Hematopoietic multipotent progenitor cell treated with erythropoietin and hydrocortisone succinate and interleukin-3 and kit ligand, for 17 days (in vitro differentiated cells): ENCODE data around the gene C1GALT1C1L.
"Not testable (repeated sequence)": the region's sequence is repeated elsewhere in the genome, so short reads cannot be mapped to it uniquely, and the experiment has no call there.

Source experiments
- DNase-seq: peaks from one replicate; pipeline ENCODE4 v3.0.0-alpha.2; 2015; ENCODE audit warnings: low spot score

C1GALT1C1L gene

GRCh38 chr2:43653506-43653905 is 22.7 kb downstream of the C1GALT1C1L start:
- no peak for DNase-seq

DNA sequence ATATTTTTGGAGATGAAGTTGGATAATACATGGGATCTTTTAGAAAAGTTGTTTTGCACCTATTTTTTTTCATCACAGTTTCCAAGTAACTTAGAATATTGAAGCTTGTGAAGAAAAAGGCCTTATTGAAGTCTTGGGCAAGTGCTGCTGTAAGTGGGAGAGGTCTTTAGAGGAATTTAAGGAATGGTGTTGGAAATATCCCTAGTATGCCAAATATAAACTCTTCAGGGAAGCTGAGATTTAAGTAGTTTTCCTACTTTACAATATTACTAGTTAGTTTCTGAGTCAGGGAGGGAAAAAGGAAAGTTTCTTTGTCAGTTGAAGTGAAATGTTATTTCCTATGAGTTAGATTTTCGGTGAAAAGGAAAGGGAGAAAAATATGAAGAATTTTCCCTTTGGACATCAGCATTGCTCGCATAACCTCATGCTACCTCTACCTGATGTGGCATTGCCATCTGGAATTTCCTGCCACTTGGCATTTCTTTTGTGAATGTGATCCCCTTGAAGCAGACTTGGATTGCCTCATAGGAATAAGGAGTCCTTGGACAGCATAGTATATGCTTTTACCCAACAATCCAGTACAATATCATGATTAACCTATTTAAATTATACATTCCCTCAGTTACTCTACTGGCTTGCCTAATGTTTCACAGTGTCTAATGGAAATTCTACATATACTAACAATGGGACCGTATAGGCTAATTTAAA is 27.1 kb downstream of the C1GALT1C1L start:
- DNase-seq = no peak

- DNase-seq = no peak
These were observed 32.5 kb downstream of the C1GALT1C1L start for GRCh38 chr2:43643680-43644079.

GRCh38 chr2:43642363-43642762 is 33.9 kb downstream of the C1GALT1C1L start:
- no peak for DNase-seq

DNA sequence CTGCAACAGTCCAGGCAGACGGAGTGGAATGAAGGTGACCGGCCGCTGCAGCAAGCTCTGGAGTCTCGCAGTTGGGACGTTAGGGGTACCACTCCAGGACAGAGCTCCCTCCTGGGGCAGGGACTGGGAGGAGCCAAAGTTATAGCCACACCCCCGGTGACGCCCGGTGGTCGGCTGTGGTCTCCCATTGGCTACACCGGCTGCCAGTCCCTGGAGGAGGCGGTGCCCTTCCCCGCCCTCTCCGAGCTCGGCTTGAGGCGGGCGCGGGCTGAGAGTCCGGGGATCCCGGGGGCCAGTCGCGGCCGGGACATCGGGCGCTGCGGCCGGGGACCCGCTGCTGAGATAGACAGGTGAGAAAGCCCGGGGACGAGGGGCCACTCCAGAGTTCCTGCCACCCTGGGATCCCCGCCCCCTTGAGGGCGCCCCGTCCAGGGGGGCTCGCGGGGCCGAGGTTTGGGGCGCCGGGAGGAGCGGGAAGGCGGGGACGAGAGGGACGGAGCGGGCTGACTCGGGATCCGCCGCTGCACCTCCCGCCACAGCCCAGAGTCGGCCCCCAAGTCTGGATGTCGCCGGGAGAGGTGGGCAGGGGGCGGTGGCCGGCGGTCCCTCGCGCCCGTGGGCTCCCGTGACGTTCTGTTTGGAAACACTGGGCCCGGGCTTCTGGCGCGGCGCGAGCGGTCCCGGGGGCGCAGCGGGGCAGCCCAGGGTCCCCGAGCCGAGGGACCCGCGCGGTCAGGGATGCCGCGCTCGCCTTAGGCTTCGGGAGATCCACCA is 39.0 kb downstream of the C1GALT1C1L start, which contains the start of gene PLEKHH2:
PLEKHH2 (plus strand) TSS at position 231 of the 774 bp plus-strand sequence. CDS start 7,414 bp downstream, outside the sequence.
- peak; percentile 49 for DNase-seq

- no peak for DNase-seq
These were observed 39.6 kb downstream of the C1GALT1C1L start for GRCh38 chr2:43636621-43637020.

GRCh38 chr2:43636153-43636552 is 40.1 kb downstream of the C1GALT1C1L start:
- DNase-seq = not testable (repeated sequence)

DNA sequence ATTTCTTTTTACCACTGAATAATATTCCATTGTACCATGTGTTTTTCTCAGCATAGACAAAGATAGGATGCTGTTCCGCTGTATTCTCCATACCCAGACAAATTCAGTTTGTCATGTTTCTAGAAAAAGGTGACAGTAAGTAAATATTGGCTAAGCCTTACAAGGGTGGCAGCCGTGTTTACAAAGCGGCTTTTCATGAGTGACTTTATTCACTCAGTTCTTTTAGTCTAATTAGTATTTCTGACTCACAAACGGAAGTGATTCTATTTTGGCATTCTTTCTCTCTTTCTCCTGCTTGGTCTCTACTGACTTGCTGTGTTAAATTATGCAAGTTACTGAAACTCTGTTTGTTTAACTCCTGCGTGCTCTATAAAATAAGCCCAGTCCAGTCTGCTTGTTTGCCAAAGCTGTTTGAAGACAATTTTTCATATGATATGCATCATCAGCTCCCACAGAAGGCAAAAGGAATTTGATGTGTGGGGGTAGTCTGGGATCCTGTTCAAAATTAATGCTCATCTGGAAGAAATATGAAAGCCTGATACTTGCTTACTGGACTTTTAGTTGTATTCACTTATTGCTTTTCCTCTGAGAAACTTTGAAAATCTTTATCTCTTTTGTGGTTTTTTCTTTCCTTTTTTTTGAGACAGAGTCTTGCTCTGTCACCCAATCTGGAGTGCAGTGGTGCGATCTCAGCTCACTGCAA is 41.5 kb downstream of the C1GALT1C1L start:
- no peak for DNase-seq

DNA sequence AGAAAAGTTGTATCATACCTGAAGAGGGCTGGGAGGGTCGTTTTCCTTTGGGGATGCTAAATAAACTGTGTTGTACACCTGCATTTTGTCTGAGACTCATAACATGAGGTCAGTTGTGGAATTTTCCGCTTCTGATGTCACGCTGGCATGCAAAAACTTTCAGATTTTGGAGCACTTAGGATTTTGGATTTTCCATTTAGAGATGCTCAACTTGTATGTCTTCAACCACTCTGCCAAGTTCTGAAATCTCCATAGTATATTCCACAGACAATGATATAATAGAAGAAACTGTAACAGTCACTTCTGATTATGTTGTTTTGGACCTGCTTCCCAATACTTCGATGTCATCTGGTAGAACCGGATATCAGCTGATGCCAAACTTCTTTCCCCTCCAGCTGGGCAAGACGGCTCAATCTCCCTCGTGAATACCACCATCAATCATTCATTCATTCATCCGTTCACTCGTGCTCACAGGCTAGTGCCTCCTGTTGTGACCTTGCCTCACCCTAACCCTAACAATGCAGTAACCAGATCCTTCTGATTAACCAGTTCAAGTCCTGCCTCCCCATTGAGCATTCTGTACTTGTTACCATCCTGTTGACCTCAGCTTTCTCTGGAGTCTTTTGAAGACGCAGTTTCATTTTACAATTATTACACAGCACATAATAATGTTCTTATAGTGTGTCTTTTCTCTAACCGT is 44.5 kb downstream of the C1GALT1C1L start:
- DNase-seq = no peak
